Liver (tissue), 9 donors: ENCODE data around the gene RAPH1. TPM values are rescaled to one million over a fixed set of nuclear protein-coding genes. Genes with fewer than 3 reads are reported as not detected.
A peak's percentile ranks its signal among the peaks of the same experiment; 100 is the strongest.

Experiments
- DNase-seq: peaks from one replicate; pipeline ENCODE4 v3.0.0-alpha.2; 2017; ENCODE audit warnings: low spot score
- H3K27ac ChIP-seq, 2 donors: one replicate each; pipeline ENCODE4 v1.7.0; 2013; ENCODE audit warnings: inconsistent platforms in 2 of 2, low read length in 2 of 2, control low read depth in 1 of 2, low read depth in 1 of 2, mild to moderate bottlenecking in 1 of 2
- H3K27me3 ChIP-seq, 4 donors: one replicate each; pipeline versions ENCODE4 v1.6.1 to v1.7.0; 2013; ENCODE audit warnings: low read length in 3 of 4, inconsistent platforms in 1 of 4, mild to moderate bottlenecking in 1 of 4, moderate library complexity in 1 of 4; ENCODE audit not compliant: control insufficient read depth in 4 of 4, insufficient read depth in 4 of 4
- H3K36me3 ChIP-seq, 4 donors: one replicate each; pipeline versions ENCODE4 v1.6.1 to v1.7.0; 2013; ENCODE audit warnings: low read length in 3 of 4, mild to moderate bottlenecking in 3 of 4, low read depth in 1 of 4, moderate library complexity in 1 of 4; ENCODE audit not compliant: control insufficient read depth in 4 of 4, insufficient read depth in 3 of 4
- H3K4me1 ChIP-seq, 4 donors: one replicate each; pipeline versions ENCODE4 v1.6.1 to v1.7.0; 2013; ENCODE audit warnings: low read length in 3 of 4, mild to moderate bottlenecking in 3 of 4, moderate library complexity in 1 of 4; ENCODE audit not compliant: control insufficient read depth in 4 of 4, insufficient read depth in 4 of 4
- H3K4me3 ChIP-seq, 3 donors: one replicate each; pipeline versions ENCODE4 v1.6.1 to v1.7.0; 2013; ENCODE audit warnings: low read length in 3 of 3, control low read depth in 1 of 3, low read depth in 1 of 3, mild to moderate bottlenecking in 1 of 3
- H3K9ac ChIP-seq, 2 donors: one replicate each; pipeline ENCODE4 v1.7.0; 2013; ENCODE audit warnings: low read length in 2 of 2, mild to moderate bottlenecking in 2 of 2, moderate library complexity in 2 of 2, control low read depth in 1 of 2, low read depth in 1 of 2
- H3K9me3 ChIP-seq, 4 donors: one replicate each; pipeline versions ENCODE4 v1.6.1 to v1.7.0; 2013; ENCODE audit warnings: low read length in 3 of 4; ENCODE audit not compliant: control insufficient read depth in 4 of 4
- EGR1 ChIP-seq, 2 donors: IDR thresholded peaks; 2 replicates each; pipeline ENCODE4 v1.6.1; 2016 to 2018; ENCODE audit warnings: antibody characterized with exemption in 2 of 2, low read depth in 2 of 2
- FOXA1 ChIP-seq: IDR thresholded peaks from 2 replicates; pipeline ENCODE4 v1.6.1; 2016; ENCODE audit warnings: antibody characterized with exemption
- FOXA2 ChIP-seq: IDR thresholded peaks from 2 replicates; pipeline ENCODE4 v1.6.1; 2016; ENCODE audit warnings: antibody characterized with exemption
- GABPA ChIP-seq, 2 donors: IDR thresholded peaks in 1 of 2; conservative IDR thresholded peaks in 1 of 2; 2 replicates each; pipeline ENCODE4 v1.6.1; 2016; ENCODE audit warnings: antibody characterized with exemption in 2 of 2, mild to moderate bottlenecking in 1 of 2, moderate library complexity in 1 of 2
- HNF4A ChIP-seq, 2 donors: conservative IDR thresholded peaks; 2 replicates each; pipeline ENCODE4 v1.6.1; 2016; ENCODE audit warnings: antibody characterized with exemption in 2 of 2, mild to moderate bottlenecking in 2 of 2
- HNF4G ChIP-seq: IDR thresholded peaks from 2 replicates; pipeline ENCODE4 v1.6.1; 2016; ENCODE audit warnings: antibody characterized with exemption
- NR2F2 ChIP-seq: IDR thresholded peaks from 2 replicates; pipeline ENCODE4 v1.6.1; 2016; ENCODE audit warnings: antibody characterized with exemption
- RAD21 ChIP-seq, 2 donors: IDR thresholded peaks; 2 replicates each; pipeline ENCODE4 v1.6.1; 2016; ENCODE audit warnings: antibody characterized with exemption in 2 of 2, mild to moderate bottlenecking in 2 of 2
- RXRA ChIP-seq, 2 donors: IDR thresholded peaks; 2 replicates each; pipeline ENCODE4 v1.6.1; 2017 to 2018; ENCODE audit warnings: antibody characterized with exemption in 2 of 2, mild to moderate bottlenecking in 1 of 2
- SP1 ChIP-seq: IDR thresholded peaks from 2 replicates; pipeline ENCODE4 v1.6.1; 2018; ENCODE audit warnings: antibody characterized with exemption, mild to moderate bottlenecking
- TAF1 ChIP-seq: conservative IDR thresholded peaks from 2 replicates; pipeline ENCODE4 v1.6.1; 2016; ENCODE audit warnings: antibody characterized with exemption, mild to moderate bottlenecking
- YY1 ChIP-seq: IDR thresholded peaks from 2 replicates; pipeline ENCODE4 v1.6.1; 2016; ENCODE audit warnings: antibody characterized with exemption, mild to moderate bottlenecking
- WGBS: extraction: QIAGEN DNeasy Blood & Tissue Kit; methylation state at CpG from one replicate; pipeline ENCODE4 v1.1.7; 2013; 5-methylcytosine and 5-hydroxymethylcytosine counted together
- polyA plus RNA-seq, 2 donors: library from polyadenylated mRNA; stranded (reverse) in 1 of 2; unstranded in 1 of 2; fragments of 200-250 nt in 1 of 2; fragments of >200 nt in 1 of 2; fragmentation: Nextera tagmentation in 1 of 2; extraction: Ambion mirVana in 1 of 2; gene quantifications; one replicate each; pipeline versions ENCODE4 v1.2.1 to v1.2.3, GENCODE V29; 2013 to 2015
- total RNA-seq, 2 donors: library from RNA; depleted of rRNA; stranded (reverse); fragments of >200 nt; gene quantifications; one replicate each; pipeline ENCODE4 v1.2.3, GENCODE V29; 2014
- TF ChIP-seq, protein P1 (sequence below): IDR thresholded peaks from 2 replicates; pipeline ENCODE4 v1.6.1; 2016; ENCODE audit warnings: antibody characterized with exemption
- TF ChIP-seq, protein P2 (sequence below): IDR thresholded peaks from 2 replicates; pipeline ENCODE4 v1.6.1; 2016; ENCODE audit warnings: antibody characterized with exemption
- TF ChIP-seq, protein P3 (sequence below): IDR thresholded peaks from 2 replicates; pipeline ENCODE4 v1.6.1; 2016; ENCODE audit warnings: antibody characterized with exemption, mild to moderate bottlenecking
- TF ChIP-seq, protein P4 (sequence below): fragments of 150-350 bp; IDR thresholded peaks from 2 replicates; pipeline ENCODE4 v1.5.1; 2017; ENCODE audit warnings: improper control_type of control experiment, low read depth, low read length; ENCODE audit not compliant: missing input control
- donor health status: healthy.
- donor health status: healthy.
- donor health status: healthy.
- donor health status: healthy.
- donor health status: healthy.

Gene RAPH1
- total and polyA plus RNA-seq, 4 donors: 7.0 to 83.1 (median 19.4) TPM

DNA sequence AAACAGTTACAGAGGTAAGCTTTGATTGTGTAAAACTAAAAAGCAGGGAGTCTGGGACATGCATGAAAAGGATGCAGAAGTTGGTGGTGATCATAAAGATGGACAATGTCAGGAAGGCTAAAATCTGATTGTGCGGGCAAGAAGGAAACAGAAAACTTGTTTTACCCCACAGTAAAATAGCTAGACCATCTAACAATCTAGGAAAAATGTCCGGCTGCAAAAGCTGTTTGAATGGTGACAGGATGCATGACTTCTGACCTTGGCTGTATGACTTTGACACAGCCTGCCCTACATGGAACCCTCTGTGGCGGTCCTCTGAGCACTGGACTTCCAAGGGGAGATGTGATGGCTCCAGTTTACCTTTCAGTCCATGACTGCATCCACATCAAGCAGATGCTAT lies 93.6 kb downstream of the RAPH1 start:
- DNase-seq: no peak
- H3K27ac ChIP-seq: no peak overlapping the region
- no peak overlapping the region for H3K9ac ChIP-seq
- no peaks in the 10 kb centered on the region for H3K27me3 ChIP-seq
- 79% methylated on average over 3 of the region's 3 CpGs for WGBS
- H3K4me1 ChIP-seq: peaks cover 3 to 54% (median 41%) of the 10 kb centered on the region in 4 donors
- H3K36me3 ChIP-seq: peaks cover 2 to 65% (median 48%) of the 10 kb centered on the region in 4 donors
- TF ChIP-seq NR2F2 (peak; percentile 88), HNF4G (no peak)
- H3K9me3 ChIP-seq: no peaks in the 10 kb centered on the region
- H3K4me3 ChIP-seq: no peak overlapping the region

DNA sequence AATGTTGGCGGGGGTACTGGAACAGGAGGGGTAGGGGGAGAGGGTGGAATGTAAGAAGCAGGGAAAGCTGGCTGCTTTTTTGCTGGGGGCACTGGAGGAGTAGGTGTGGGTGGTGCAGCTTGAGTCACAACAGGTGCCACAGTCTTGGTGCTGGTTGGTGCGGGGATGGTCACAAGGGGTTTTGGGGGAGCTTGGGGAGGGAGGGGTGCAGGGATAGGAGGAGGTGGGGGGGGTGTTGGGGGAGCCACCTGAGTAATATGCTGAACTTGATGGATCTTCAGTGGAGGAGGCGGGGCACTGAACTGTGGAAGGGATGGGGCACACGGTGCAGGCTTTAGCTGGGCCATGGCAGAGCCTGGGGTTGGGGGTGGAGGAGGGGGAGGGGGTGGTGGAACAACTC lies 94.4 kb downstream of the RAPH1 start:
- H3K27me3 ChIP-seq: no peaks in the 10 kb centered on the region
- H3K27ac ChIP-seq: no peak overlapping the region
- no peak for TF ChIP-seq FOXA1
- no peak for TF ChIP-seq HNF4G
- TF ChIP-seq EGR1 (IDR thresholded peaks at IDR 0.05; ENCODE audit: low read depth in 2 of 2): no peak
- TF ChIP-seq RXRA (IDR thresholded peaks at IDR 0.05): no peak
- TF ChIP-seq, protein P1, sequence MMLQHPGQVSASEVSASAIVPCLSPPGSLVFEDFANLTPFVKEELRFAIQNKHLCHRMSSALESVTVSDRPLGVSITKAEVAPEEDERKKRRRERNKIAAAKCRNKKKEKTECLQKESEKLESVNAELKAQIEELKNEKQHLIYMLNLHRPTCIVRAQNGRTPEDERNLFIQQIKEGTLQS: no peak
- TF ChIP-seq TAF1: no peak
- TF ChIP-seq SP1: no peak
- TF ChIP-seq, protein P2, sequence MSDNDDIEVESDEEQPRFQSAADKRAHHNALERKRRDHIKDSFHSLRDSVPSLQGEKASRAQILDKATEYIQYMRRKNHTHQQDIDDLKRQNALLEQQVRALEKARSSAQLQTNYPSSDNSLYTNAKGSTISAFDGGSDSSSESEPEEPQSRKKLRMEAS: no peak
- no peak for TF ChIP-seq FOXA2
- TF ChIP-seq, protein P3, sequence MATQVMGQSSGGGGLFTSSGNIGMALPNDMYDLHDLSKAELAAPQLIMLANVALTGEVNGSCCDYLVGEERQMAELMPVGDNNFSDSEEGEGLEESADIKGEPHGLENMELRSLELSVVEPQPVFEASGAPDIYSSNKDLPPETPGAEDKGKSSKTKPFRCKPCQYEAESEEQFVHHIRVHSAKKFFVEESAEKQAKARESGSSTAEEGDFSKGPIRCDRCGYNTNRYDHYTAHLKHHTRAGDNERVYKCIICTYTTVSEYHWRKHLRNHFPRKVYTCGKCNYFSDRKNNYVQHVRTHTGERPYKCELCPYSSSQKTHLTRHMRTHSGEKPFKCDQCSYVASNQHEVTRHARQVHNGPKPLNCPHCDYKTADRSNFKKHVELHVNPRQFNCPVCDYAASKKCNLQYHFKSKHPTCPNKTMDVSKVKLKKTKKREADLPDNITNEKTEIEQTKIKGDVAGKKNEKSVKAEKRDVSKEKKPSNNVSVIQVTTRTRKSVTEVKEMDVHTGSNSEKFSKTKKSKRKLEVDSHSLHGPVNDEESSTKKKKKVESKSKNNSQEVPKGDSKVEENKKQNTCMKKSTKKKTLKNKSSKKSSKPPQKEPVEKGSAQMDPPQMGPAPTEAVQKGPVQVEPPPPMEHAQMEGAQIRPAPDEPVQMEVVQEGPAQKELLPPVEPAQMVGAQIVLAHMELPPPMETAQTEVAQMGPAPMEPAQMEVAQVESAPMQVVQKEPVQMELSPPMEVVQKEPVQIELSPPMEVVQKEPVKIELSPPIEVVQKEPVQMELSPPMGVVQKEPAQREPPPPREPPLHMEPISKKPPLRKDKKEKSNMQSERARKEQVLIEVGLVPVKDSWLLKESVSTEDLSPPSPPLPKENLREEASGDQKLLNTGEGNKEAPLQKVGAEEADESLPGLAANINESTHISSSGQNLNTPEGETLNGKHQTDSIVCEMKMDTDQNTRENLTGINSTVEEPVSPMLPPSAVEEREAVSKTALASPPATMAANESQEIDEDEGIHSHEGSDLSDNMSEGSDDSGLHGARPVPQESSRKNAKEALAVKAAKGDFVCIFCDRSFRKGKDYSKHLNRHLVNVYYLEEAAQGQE: no peak
- no peak for TF ChIP-seq YY1
- TF ChIP-seq, protein P4, sequence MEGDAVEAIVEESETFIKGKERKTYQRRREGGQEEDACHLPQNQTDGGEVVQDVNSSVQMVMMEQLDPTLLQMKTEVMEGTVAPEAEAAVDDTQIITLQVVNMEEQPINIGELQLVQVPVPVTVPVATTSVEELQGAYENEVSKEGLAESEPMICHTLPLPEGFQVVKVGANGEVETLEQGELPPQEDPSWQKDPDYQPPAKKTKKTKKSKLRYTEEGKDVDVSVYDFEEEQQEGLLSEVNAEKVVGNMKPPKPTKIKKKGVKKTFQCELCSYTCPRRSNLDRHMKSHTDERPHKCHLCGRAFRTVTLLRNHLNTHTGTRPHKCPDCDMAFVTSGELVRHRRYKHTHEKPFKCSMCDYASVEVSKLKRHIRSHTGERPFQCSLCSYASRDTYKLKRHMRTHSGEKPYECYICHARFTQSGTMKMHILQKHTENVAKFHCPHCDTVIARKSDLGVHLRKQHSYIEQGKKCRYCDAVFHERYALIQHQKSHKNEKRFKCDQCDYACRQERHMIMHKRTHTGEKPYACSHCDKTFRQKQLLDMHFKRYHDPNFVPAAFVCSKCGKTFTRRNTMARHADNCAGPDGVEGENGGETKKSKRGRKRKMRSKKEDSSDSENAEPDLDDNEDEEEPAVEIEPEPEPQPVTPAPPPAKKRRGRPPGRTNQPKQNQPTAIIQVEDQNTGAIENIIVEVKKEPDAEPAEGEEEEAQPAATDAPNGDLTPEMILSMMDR: no peak
- TF ChIP-seq GABPA (IDR thresholded peaks at IDR 0.05 in 1 of 2, conservative IDR thresholded peaks at IDR 0.05 in 1 of 2): no peak
- no peak for TF ChIP-seq HNF4A (conservative IDR thresholded peaks at IDR 0.05)
- no peak for TF ChIP-seq RAD21 (IDR thresholded peaks at IDR 0.05)
- TF ChIP-seq NR2F2: no peak
- peaks cover 2 to 64% (median 45%) of the 10 kb centered on the region in 4 donors for H3K36me3 ChIP-seq
- peaks cover 3 to 55% (median 41%) of the 10 kb centered on the region in 4 donors for H3K4me1 ChIP-seq
- no peaks in the 10 kb centered on the region for H3K9me3 ChIP-seq
- no peak overlapping the region for H3K9ac ChIP-seq
- H3K4me3 ChIP-seq: no peak overlapping the region
- 79% methylated on average over 4 of the region's 4 CpGs for WGBS
- no peak for DNase-seq
